ENCODE measurements around the gene PFDN5. TPM values are rescaled to one million over a fixed set of nuclear protein-coding genes. Genes with fewer than 3 reads are reported as not detected.

PFDN5 gene
- total and polyA plus RNA-seq, 9 of the 15 experiments (the other 6 are each of a cell fraction or from before 2014, with no cell fraction given): 361 to 1,636 (median 742) TPM

- no peak for TF ChIP-seq FOSL1 (tag; conservative IDR thresholded peaks at IDR 0.05)
- no peak for TF ChIP-seq POLR3G (IDR thresholded peaks at IDR 0.05; ENCODE audit: extremely low read depth, insufficient read length, insufficient replicate concordance)
- TF ChIP-seq RFX1 (IDR thresholded peaks at IDR 0.05): peak; percentile 97
- peak; percentile 63; the same call in 1 of the 2 replicates for TF ChIP-seq CTBP1 (IDR thresholded peaks at IDR 0.05; ENCODE audit: borderline replicate concordance)
- TF ChIP-seq HNRNPLL (IDR thresholded peaks at IDR 0.05; ENCODE audit: low read depth, low read length, poor library complexity, severe bottlenecking): peak; percentile 69
- no peak for TF ChIP-seq TCF7L2 (IDR thresholded peaks at IDR 0.05; ENCODE audit: low read depth, low read length)
- TF ChIP-seq IFI16 (CRISPR knock-in tag; IDR thresholded peaks at IDR 0.05): no peak
- peak; percentile 90 for TF ChIP-seq GABPA (tag; conservative IDR thresholded peaks at IDR 0.05; ENCODE audit: low read depth)
- TF ChIP-seq ZNF3 (CRISPR knock-in tag; IDR thresholded peaks at IDR 0.05): no peak
- TF ChIP-seq RBBP5 (IDR thresholded peaks at IDR 0.05; ENCODE audit: borderline replicate concordance, insufficient read depth, low read length, poor library complexity, severe bottlenecking): peak; percentile 88
- peak; percentile 88 for TF ChIP-seq POLR2B (IDR thresholded peaks at IDR 0.05; ENCODE audit: low read depth, partially characterized antibody)
- TF ChIP-seq ETV6 (IDR thresholded peaks at IDR 0.05; ENCODE audit: borderline replicate concordance in 1 of 2, low read depth in 2 of 2, low read length in 1 of 2): no peak
- TF ChIP-seq ETV6 (CRISPR knock-in tag; IDR thresholded peaks at IDR 0.05; ENCODE audit: borderline replicate concordance): no peak
- TF ChIP-seq PCBP1 (IDR thresholded peaks at IDR 0.05; ENCODE audit: low read depth, low read length, poor library complexity, severe bottlenecking): no peak
- peak; percentile 60; the same call in 1 of the 2 replicates for TF ChIP-seq MYC (IDR thresholded peaks at IDR 0.05; ENCODE audit: low read depth, low read length)
- 0 out of 2 replicates have a peak, but pooled peaks have one; percentile 28 for TF ChIP-seq MYC (CRISPR knock-in tag; IDR thresholded peaks at IDR 0.05; ENCODE audit: borderline replicate concordance, low read depth)
- peak; percentile 76; the same call in 1 of the 2 replicates for TF ChIP-seq MTA3 (IDR thresholded peaks at IDR 0.05; ENCODE audit: borderline replicate concordance)
- TF ChIP-seq ZNF165 (CRISPR knock-in tag; IDR thresholded peaks at IDR 0.05; ENCODE audit: borderline replicate concordance): no peak
- peak; percentile 83 for TF ChIP-seq ZFX (CRISPR knock-in tag; IDR thresholded peaks at IDR 0.05)
- no peak for TF ChIP-seq TRIM25 (IDR thresholded peaks at IDR 0.05; ENCODE audit: borderline replicate concordance)
- TF ChIP-seq ZNF449 (CRISPR knock-in tag; IDR thresholded peaks at IDR 0.05): no peak
- TF ChIP-seq BMI1 (IDR thresholded peaks at IDR 0.05; ENCODE audit: low read length): peak; percentile 78
- no peak for TF ChIP-seq MLX (CRISPR knock-in tag; conservative IDR thresholded peaks at IDR 0.05)
Measured at GRCh38 chr12:53295070-53295890, at the start of gene PFDN5 (continued).

Data from K562 (cell line).